Astrocyte of the cerebellum (primary cell): ENCODE measurements around the gene RBMS3.

Experiments
- DNase-seq: peaks from one replicate; pipeline ENCODE4 v3.0.0-alpha.2; 2011; ENCODE audit warnings: low read depth
- H3K4me3 ChIP-seq: 2 replicates; pipeline ENCODE4 v1.5.1; 2011; ENCODE audit warnings: mild to moderate bottlenecking, low read depth, low read length, moderate library complexity
- CTCF ChIP-seq: IDR thresholded peaks from 2 replicates; pipeline ENCODE4 v1.5.1; 2012; ENCODE audit warnings: low read length, low read depth, moderate library complexity, mild to moderate bottlenecking; ENCODE audit errors: missing control alignments
- in situ Hi-C: cut with HindIII; loops from 2 replicates; pipeline ENCODE4 v1.10.0; 2017; ENCODE audit warnings: low sequenced_read_pairs

Gene RBMS3

GRCh38 chr3:29880809-29881208, 599.9 kb downstream of the RBMS3 start:
- DNase-seq: no peak
- in situ Hi-C loops: no loop called here
- TF ChIP-seq CTCF: no peak
- H3K4me3 ChIP-seq: no peak overlapping the region

GRCh38 chr3:29887451-29887850, 606.6 kb downstream of the RBMS3 start:
- DNase-seq: no peak
- in situ Hi-C loops: no loop called here
- no peak for TF ChIP-seq CTCF
- no peak overlapping the region for H3K4me3 ChIP-seq

GRCh38 chr3:29889215-29889614, 608.3 kb downstream of the RBMS3 start:
- no peak overlapping the region for H3K4me3 ChIP-seq
- DNase-seq: no peak
- TF ChIP-seq CTCF: no peak
- in situ Hi-C loops: no loop called here

DNA sequence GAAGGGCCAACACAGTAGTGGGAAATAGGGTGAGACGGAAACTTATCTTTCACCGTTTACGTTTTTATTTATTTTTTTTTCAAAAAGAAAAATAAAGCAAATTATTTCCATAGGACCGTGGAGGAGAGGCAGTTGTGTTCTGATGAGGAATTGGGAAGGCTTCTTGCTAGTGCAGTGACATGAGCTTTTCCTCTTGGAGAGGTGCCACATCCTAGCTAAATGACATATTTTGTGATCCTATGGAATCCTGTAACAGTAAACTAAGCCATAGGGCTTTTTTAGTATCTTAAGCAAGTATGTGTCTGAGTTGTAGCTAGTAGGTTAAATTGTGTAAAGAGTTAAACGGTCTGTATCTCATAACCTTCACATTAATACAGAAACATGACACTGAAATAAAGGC, 609.9 kb downstream of the RBMS3 start:
- no peak for DNase-seq
- in situ Hi-C loops: no loop called here
- no peak for TF ChIP-seq CTCF

GRCh38 chr3:29892976-29893554, 612.2 kb downstream of the RBMS3 start:
- TF ChIP-seq CTCF: no peak
- H3K4me3 ChIP-seq: no peak overlapping the region
- in situ Hi-C loops: no loop called here
- no peak for DNase-seq

More for the DNA sequence above, 609.9 kb downstream of the RBMS3 start:
- no peak overlapping the region for H3K4me3 ChIP-seq

GRCh38 chr3:29896856-29897255, 616.0 kb downstream of the RBMS3 start:
- TF ChIP-seq CTCF: no peak
- DNase-seq: no peak
- in situ Hi-C loops: no loop called here
- no peak overlapping the region for H3K4me3 ChIP-seq
